DND-41 (cell line): ENCODE measurements around the gene SOWAHA.

Experiments
- ATAC-seq: fragments of 200-7000 bp; cut with Tn5 transposase; 3 replicates; pipeline ENCODE4 v1.9.1; 2021; ENCODE audit warnings: low read depth; ENCODE audit not compliant: insufficient read depth
- DNase-seq: peaks from one replicate; pipeline ENCODE4 v3.0.0-alpha.2; 2020
- H2AFZ ChIP-seq: 2 replicates; pipeline ENCODE4 v1.6.0; 2012; ENCODE audit warnings: low read depth, low read length
- H3K27ac ChIP-seq: 2 replicates; pipeline ENCODE4 v1.5.1; 2012; ENCODE audit warnings: low read length, inconsistent platforms
- H3K27me3 ChIP-seq: fragments of 200-600 bp; sonication (generic); 2 replicates; pipeline ENCODE4 v1.6.0; 2012; ENCODE audit warnings: low read length, mild to moderate bottlenecking, inconsistent platforms; ENCODE audit not compliant: insufficient read depth, poor library complexity
- H3K36me3 ChIP-seq: 2 replicates; pipeline ENCODE4 v1.5.1; 2012; ENCODE audit warnings: low read length, inconsistent platforms; ENCODE audit not compliant: insufficient read depth
- H3K4me1 ChIP-seq: 2 replicates; pipeline ENCODE4 v1.5.1; 2012; ENCODE audit warnings: mild to moderate bottlenecking, low read length; ENCODE audit not compliant: insufficient read depth
- H3K4me2 ChIP-seq: 2 replicates; pipeline ENCODE4 v1.6.0; 2012; ENCODE audit warnings: mild to moderate bottlenecking, moderate library complexity, low read length, inconsistent platforms; ENCODE audit not compliant: insufficient read depth
- H3K4me3 ChIP-seq, 2 experiments: fragments of 200-600 bp in 1 of 2; shearing (Covaris generic) in 1 of 2; 2 replicates each; pipeline ENCODE4 v1.5.1; 2012 to 2016; ENCODE audit warnings: inconsistent platforms in 2 of 2, low read length in 2 of 2, mild to moderate bottlenecking in 2 of 2, low read depth in 1 of 2, moderate library complexity in 1 of 2
- H3K79me2 ChIP-seq: 2 replicates; pipeline ENCODE4 v1.6.0; 2012; ENCODE audit warnings: low read length, inconsistent platforms; ENCODE audit not compliant: insufficient read depth
- H3K9ac ChIP-seq: 2 replicates; pipeline ENCODE4 v1.6.0; 2012; ENCODE audit warnings: low read depth, mild to moderate bottlenecking, inconsistent platforms, low read length, moderate library complexity
- H3K9me3 ChIP-seq: 2 replicates; pipeline ENCODE4 v1.5.1; 2012; ENCODE audit warnings: low read length, moderate library complexity, mild to moderate bottlenecking, inconsistent platforms; ENCODE audit not compliant: insufficient read depth, severe bottlenecking
- H4K20me1 ChIP-seq: 2 replicates; pipeline ENCODE4 v1.6.0; 2012; ENCODE audit warnings: low read length; ENCODE audit not compliant: insufficient read depth
- EZH2 ChIP-seq: IDR thresholded peaks from 3 replicates; pipeline ENCODE4 v1.6.1; 2012; ENCODE audit warnings: borderline replicate concordance, low read depth, mild to moderate bottlenecking, moderate library complexity, low read length, inconsistent platforms; ENCODE audit not compliant: severe bottlenecking
- TF ChIP-seq, protein P1 (sequence below): IDR thresholded peaks from 2 replicates; pipeline ENCODE4 v1.5.1; 2012; ENCODE audit warnings: borderline replicate concordance, low read length, moderate library complexity, mild to moderate bottlenecking; ENCODE audit not compliant: poor library complexity, severe bottlenecking; ENCODE audit errors: extremely low read depth

SOWAHA gene

DNA sequence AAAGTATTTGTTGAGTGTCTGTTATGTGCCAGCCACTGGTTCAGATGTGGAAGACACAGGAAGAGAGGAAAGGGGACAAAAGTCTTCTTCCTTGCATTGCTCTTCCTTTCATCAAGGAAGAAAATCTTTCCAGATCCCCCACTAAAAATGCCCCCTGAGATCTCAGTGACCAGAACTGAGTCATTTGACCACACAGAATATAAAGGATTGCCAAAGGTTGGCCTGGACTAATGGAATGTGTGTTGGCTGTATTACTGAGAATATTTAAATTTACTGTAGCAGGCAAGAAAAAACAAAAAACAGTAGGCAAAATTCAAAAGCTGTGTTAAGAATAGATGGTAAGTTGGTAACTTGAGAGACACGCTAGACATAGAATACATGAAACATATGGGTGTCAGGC, 26.0 kb upstream of the SOWAHA start:
- TF ChIP-seq, protein P1, sequence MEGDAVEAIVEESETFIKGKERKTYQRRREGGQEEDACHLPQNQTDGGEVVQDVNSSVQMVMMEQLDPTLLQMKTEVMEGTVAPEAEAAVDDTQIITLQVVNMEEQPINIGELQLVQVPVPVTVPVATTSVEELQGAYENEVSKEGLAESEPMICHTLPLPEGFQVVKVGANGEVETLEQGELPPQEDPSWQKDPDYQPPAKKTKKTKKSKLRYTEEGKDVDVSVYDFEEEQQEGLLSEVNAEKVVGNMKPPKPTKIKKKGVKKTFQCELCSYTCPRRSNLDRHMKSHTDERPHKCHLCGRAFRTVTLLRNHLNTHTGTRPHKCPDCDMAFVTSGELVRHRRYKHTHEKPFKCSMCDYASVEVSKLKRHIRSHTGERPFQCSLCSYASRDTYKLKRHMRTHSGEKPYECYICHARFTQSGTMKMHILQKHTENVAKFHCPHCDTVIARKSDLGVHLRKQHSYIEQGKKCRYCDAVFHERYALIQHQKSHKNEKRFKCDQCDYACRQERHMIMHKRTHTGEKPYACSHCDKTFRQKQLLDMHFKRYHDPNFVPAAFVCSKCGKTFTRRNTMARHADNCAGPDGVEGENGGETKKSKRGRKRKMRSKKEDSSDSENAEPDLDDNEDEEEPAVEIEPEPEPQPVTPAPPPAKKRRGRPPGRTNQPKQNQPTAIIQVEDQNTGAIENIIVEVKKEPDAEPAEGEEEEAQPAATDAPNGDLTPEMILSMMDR = no peak
- no peak for TF ChIP-seq EZH2
- ATAC-seq (no peak), DNase-seq (no peak)
- Histone ChIP-seq H3K9me3 (no peaks in the 10 kb centered on the region), H3K36me3 (no peaks in the 10 kb centered on the region), H3K27ac (no peak overlapping the region), H3K4me1 (no peaks in the 10 kb centered on the region), H3K9ac (no peak overlapping the region), H3K4me3 (no peak overlapping the region), H4K20me1 (no peaks in the 10 kb centered on the region), H3K27me3 (peaks cover 17% of the 10 kb centered on the region), H2AFZ (no peak overlapping the region), H3K79me2 (no peaks in the 10 kb centered on the region), H3K4me2 (no peak overlapping the region)

DNA sequence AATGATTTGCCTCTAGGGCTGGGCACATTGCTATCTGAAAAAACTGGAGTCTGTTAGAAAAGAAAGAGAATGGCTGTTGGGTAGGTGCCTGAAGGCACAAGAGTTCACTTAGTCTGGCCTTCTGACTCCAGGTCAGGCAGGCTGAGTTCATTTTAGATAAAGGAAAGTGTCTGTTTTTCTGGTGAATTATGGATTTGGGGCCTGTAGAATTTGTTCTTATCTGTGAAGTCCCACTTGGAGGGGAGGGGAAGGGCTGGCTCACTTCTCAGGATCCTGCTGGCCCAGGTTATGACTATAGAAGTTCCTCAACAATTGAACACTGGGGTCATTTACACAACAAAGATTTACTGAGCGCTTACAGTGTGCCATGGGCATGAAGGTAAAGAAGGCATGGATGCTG, 24.6 kb upstream of the SOWAHA start:
- no peak overlapping the region for H3K4me3 ChIP-seq
- no peaks in the 10 kb centered on the region for H3K36me3 ChIP-seq
- H3K9ac ChIP-seq = no peak overlapping the region
- TF ChIP-seq, protein P1 = no peak
- H4K20me1 ChIP-seq = no peaks in the 10 kb centered on the region
- H3K27ac ChIP-seq = no peak overlapping the region
- H3K9me3 ChIP-seq = no peaks in the 10 kb centered on the region
- DNase-seq = no peak
- ATAC-seq = no peak
- H3K4me1 ChIP-seq = no peaks in the 10 kb centered on the region
- H3K27me3 ChIP-seq = peaks cover 18% of the 10 kb centered on the region
- H2AFZ ChIP-seq = no peak overlapping the region
- no peak overlapping the region for H3K4me2 ChIP-seq
- no peaks in the 10 kb centered on the region for H3K79me2 ChIP-seq

DNA sequence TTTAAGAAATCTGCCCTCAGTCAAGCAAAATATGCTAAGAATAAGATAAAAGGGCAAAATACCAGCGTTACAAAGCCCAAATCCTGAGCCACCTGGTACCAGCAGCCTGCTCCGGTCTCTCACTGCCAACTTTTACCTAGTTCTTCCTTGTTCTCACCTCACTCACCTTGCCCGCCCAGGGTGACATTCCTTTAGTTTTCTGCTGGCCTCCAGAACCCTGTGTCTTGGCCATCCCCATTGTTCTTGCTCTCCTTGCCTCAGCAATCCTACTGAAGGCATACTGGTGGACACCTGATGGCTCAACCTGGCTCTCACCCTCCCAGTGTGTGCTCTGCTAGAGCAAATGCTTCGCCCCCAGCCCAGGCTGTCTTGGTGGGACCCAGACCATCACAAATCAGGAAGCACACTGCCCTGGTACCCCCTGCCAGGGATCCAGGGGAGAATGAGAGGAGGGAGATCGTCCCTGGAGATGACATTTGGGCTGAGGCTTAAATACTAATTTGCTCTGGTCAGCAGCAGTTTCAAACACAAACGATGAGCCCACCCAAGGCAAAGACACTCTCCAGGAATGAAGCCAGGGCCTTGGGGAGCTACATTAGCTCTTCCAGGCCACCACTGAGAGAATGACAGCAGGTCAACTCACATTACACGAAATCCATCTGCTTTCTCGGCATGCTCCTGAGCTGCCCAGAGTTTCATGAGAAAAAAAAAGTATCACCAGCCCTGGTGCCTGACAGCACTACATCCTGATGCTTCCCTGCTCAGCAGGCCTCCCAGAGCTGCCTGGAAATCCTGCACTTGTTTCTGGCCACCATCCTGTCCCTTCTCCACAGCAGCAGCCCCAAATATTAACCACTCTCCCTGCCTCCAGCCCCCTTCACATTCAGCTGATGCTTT, 23.9 kb upstream of the SOWAHA start:
- Histone ChIP-seq H2AFZ (no peak overlapping the region), H4K20me1 (no peaks in the 10 kb centered on the region), H3K79me2 (no peaks in the 10 kb centered on the region), H3K4me2 (no peak overlapping the region), H3K9ac (no peak overlapping the region), H3K4me3 (no peak overlapping the region), H3K27ac (no peak overlapping the region), H3K4me1 (no peaks in the 10 kb centered on the region), H3K36me3 (no peaks in the 10 kb centered on the region), H3K27me3 (peaks cover 18% of the 10 kb centered on the region), H3K9me3 (no peaks in the 10 kb centered on the region)
- ATAC-seq (no peak), DNase-seq (no peak)
- TF ChIP-seq, protein P1 = no peak
- TF ChIP-seq EZH2 = no peak
